CD4-positive, alpha-beta T cell treated with Interleukin-4 for 1 hour (primary cell): ENCODE results near the gene OGFR.
A peak's percentile ranks its signal among the peaks of the same experiment; 100 is the strongest.

Source experiments
- DNase-seq, 2 donors: peaks; one replicate each; pipeline ENCODE4 v3.0.0-alpha.2; 2020 to 2022

OGFR gene

DNA sequence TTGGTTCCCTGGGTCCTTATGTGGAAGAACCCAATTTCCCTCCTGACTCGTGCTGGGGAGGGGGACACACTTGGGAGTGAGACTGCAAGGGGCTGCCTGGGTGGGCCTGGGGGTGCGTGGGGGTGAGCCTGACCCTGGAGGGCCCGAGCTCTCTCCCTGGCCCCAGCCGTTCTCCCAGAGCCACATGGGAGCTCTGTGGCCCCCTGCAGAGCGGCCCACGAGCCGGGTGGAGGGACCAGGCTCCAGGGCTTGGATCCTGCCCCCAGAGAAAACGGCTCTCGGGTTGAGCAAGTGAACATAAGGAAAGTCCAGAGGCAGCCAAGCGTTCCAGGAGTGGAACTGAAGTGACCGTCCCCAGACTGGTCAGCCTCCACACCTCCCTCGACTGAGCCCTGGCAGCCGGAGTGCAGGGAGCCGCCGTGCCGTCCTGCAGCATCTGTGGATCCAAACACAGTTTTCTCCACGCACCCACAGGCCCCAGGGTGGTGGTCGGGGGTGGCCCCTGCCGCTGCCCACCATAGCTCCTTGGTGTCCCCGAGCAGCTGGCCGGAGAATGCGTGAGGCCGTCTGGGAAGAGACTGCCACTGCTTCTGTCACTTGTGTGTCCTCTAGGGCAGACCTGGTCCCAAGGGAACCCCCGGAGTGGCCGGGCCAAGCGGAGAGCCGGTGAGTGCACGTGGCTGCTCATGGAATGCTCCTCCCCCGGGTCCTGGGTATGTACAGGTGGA, 22.8 kb downstream of the OGFR start:
- DNase-seq, result no peak

DNA sequence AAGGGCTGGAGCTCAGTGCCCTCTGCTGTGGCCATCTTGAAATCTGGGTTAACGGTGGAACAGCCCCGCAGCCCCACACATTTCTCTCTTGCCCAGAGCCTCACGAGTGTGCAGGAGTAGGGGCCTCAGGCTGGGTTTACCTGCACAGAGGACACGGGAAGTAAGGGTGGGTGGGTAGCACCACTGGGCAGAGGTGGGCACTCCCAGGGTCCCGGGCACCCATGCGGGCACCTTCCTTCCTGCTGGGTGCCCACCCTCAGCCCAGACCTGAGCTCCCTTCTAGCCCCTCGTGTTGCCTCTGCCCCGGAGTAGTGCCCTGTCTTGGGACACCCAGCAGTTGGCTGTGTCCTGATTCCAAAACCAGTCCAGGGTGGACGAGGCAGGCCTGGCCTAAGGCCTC, 23.4 kb downstream of the OGFR start:
- no peak for DNase-seq

DNA sequence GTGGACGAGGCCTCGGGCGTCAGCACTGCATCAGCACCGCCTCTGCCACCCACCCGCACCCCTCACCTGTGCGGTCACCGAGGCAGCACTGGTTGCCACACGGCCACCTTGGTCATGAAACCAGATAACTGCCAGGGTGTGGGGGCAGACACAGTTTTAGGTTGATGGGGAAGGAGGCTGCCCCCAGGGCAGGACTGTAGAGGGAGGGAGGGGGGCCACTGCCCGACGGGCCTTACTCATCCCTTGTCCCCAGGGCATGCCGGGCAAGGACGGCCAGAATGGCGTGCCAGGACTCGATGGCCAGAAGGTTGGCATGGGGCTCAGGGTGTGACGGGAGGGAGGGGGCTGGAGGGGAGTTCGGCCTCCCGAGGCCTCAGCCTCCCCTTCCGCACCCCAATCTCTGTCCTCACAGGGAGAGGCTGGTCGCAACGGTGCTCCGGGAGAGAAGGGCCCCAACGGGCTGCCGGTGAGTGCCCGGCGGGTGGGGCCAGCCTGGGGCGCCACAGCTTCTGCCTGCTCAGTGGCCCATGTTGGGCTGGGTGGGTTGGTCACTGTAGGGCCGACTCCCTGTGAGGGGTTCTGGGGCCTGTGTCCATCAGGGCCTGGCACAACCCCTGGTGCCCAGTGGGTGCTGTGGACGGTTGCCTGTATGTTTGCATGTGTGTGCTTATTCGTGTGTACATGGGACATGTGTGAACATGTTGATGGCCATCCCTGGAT, 24.0 kb downstream of the OGFR start:
- no peak for DNase-seq

DNA sequence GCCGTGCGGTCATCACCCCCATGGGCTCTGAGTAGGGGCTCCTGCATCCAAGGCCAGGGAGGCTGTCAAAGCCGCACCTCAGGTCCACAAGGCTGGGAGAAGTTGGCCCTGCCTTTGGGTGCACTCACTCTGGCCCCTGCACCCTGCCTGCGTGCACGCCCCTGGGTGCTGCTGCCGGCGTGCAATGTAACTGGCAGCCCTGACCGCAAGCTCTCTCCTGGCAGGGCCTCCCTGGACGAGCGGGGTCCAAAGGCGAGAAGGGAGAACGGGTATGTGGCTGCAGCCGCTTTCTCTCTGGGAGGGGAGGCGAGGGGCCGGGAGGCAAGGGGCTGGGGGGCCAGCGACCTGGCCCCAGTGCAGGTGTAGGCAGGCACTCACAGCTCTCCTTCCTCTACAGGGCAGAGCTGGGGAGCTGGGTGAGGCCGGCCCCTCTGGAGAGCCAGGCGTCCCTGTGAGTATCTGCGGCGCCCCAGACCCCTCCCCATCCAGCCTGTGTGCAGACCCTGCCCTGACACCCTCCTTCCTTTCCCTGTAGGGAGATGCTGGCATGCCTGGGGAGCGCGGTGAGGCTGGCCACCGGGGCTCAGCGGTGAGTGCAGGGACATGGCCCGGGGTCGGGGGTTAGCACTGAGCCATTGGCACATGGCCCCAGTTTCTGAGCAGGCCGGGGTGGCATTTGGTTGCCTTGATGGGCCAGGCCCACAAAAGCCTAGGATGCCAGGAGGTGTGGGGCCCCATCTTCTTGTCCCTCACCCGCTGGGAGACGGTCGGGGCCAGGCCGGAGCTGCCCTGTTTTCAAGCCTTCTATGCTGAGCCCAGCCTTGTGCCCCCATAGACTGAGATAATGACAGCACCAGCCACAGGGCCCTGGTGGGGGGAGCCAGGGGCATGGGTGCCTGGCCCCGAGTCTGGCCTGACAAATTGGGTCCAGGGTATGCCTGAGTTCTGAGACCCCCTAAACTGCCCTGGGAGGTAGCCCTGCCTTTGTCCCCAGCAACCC, 24.9 kb downstream of the OGFR start:
- no peak for DNase-seq

DNA sequence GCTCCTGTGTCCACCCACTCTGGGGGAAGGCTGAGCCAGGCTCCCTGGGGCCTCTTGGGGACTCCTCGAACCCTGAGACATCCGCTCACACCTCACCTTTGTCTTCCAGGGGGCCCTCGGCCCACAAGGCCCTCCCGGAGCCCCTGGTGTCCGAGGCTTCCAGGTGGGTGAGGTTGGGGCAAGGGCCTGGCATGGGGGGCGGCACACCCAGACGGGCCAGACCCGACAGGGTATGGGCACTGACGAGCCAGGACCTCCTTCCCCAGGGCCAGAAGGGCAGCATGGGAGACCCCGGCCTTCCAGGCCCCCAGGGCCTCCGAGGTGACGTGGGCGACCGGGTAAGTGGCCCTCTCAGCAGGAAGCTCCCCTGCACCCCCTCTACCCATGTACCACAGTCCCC, 25.6 kb downstream of the OGFR start:
- DNase-seq, result no peak

DNA sequence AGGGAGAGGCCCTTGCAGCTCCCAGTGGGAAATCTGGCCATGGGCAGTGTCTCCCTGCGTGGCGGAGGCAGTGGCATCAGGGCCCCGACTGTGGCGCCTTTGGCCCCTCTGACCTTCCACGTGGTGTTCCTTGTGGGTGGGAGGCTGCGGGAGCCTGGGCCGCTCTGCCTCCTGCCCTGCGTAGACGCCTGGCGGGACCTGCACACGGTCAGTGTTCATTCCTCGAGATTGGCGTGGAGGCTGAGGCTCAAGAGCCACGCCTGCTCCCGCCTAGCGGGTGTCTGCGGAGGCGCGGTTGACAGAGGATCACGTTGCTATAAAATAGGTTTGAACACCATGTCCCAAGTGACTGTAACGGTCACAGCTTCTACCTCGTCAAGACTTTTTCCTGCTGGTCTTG, 26.2 kb downstream of the OGFR start:
- no peak for DNase-seq

DNA sequence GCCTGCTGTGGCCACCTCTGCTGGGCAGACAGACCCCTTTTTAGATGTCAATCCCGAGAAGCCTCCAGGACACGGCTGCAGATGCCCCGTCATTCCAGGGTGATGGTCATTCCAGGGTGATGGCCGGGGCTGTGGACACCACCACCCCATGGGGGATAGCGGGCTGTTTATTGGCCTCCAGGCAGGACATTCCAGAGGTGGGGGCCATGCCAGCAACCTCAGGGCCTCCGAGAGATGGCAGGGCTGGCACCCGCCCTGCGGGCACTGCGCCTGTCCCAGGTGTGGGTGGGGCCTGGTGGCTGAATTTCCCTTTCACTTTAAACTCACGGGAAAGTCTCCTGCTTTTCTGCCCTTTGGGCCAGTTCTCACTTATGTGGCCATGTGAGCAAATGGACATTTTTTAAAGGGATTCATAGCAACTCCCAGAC, 26.7 kb downstream of the OGFR start:
- no peak for DNase-seq

DNA sequence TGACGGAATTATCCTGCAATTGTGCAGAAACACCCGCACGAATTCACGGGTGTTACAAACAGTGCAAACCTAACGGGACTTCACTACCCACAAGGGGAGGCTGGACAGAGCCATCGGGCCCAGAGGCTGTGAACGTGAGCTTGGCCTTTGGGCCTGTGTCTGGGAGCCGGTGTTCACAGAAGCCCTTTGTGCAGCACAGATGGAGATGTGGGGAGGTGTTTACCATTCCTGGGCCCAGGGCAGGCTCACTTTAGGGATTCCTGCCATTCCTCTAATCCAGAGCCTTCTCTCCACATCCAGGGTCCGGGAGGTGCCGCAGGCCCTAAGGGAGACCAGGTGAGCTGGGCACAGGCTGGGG, 27.2 kb downstream of the OGFR start:
- no peak for DNase-seq

DNA sequence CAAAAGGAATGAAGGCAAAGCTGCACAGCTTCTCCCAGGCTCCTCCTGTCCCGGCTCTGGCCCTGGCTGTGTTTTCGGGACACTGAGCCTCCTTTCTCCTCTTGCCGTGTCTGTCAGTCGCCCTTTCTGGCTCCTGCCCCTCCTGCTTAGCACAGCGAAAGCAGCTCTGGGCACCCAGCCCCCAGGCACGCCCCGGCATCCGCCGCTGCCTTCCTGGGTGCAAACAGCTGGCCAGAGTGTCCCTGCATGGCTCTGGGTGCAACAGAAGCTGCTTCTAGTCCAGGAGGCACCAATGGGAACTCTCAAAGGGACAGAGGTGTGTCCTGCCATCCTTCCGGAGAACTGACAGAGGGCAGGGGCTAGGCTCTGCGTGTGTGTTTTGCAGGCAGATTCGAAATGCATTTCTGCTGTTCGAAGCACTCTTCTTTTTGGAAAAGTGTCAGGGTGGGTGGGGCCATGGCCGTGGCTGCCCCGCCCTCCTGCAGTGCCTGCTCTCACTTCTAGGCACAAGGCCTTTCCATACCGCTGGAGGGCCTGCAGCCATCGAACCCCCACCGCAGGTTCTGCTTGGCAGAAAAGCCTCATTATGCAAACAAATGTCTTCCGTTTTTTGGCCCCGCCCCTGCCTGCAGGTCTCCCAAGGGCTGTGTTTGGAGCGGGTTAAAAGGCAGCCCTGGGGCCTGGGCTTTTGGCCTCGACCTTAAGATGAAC, 27.7 kb downstream of the OGFR start:
- peak; percentile 30 to 78 for DNase-seq

DNA sequence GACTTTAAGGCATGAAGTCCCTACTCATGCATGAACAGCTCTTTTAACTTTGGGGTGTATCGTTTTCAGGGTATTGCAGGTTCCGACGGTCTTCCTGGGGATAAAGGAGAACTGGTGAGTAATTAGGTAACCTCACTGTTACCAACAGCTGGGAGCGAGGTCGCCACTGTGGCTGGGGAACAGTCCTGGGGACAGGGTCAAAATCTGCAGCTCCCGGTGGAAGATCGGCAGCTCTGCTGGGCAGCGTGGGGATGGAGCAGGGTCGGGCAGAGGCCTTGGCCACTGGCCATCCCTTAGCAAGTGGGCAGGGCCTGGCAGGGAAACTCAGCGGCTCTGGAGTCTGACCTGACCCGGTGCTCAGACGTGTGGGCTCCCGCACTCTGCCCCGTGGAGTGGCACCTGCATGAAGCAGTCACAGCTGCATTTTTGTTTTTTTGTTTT, 28.3 kb downstream of the OGFR start:
- DNase-seq, result no peak

DNA sequence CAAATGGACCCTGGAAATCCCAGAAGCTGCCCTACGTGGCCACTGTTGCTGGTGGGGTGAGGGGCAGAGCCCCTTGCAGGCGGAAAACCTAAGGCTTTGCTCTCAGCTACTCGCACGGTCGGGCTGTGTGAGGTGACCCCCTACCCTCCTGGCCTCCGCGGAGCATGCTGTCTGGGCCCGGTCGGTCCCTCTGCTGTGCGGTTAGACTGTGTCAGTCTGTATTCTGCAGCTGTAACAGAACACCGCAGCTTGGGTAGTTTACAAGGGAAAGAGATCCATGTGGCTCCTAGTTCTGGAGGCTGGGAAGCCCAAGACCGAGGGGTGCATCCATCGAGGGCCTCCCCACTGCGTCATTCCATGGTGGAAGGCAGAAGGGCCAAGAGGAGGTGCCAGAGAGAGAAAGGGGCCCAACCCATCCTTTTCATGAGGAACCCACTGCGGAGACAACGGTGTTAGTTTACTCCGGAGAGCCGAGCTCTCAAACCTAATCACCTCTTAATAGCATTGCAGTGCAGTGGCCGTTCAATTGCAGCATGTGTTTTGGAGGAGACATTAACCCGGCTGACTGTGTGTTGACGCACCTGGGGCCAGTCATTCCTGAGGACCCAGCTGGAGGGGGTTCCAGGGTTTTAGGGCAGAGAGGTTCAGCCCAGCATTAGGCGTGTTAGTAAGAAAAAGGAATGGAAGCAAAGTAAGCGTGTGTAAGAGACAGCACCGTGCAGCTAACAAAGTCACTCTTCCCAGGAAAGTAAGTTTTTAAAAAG, 30.5 kb downstream of the OGFR start:
- DNase-seq, result no peak

DNA sequence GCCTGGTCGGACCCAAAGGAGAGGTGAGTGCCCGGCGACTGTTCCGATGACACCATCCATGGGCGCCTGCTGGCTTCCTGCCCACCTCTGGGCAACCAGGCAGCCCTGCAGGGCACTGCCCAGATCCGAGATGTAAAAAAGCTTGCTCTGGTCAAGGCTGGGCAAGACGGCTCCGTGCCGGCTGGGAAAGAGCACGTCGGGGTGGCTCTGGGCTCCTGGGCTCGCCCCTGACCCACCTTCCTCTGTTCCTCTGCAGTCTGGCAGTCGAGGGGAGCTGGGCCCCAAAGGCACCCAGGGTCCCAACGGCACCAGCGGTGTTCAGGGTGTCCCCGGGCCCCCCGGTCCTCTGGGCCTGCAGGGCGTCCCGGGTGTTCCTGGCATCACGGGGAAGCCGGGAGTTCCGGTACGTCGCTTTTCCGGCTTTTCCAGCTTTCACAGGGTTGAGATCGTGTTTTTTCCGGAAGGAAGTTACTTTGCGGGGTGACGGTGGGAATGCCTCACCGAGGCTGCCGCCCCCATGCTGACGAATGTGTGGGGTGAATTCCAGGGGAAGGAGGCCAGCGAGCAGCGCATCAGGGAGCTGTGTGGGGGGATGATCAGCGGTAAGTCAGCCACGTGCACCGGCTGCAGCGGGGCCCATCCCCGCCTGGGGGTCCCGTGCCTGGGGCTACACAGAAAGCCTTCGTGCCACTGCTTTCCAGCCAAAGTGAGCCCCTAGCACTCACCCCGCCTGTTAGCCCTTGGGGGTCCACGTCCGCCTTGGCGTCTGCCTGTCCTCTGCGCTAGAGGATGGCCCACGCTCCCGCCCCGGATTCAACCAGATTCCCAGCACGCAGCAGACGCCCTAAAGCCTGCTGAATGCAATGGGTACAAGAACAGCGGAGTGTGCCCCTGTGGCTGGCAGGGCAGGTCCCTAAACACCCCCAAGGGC, 31.6 kb downstream of the OGFR start:
- no peak for DNase-seq

DNA sequence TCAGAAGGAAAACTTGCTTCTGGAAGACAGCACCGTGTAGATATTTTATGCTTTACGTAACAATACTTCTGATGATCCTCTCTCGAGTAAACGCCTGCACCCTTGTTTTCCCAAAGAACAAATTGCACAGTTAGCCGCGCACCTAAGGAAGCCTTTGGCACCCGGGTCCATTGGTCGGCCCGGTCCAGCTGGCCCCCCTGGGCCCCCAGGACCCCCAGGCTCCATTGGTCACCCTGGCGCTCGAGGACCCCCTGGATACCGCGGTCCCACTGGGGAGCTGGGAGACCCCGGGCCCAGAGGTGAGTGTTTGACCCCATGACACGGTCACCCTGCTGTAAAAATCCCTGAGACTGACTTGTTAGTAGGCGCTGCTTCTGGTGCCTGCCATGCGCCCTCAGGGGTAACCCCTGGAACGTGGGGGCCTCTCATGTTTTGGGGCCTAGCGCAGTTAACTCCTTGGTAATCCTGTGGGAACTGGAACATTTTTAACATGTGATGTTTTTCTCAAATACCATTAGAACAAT, 32.4 kb downstream of the OGFR start:
- no peak for DNase-seq

DNA sequence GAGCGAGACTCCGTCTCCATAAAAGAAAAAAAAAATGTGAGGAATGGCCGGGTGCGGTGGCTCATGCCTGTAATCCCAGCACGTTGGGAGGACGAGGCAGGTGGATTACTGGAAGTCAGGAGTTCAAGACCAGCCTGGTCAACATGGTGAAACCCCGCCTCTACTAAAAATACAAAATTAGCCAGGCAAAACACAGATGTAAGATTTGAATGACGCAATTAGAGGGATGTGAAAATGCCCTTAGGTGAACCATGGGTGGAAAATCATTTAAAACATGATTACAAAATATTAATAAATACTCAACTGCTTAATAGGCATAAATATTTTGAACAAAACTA, 33.1 kb downstream of the OGFR start:
- DNase-seq, result no peak

DNA sequence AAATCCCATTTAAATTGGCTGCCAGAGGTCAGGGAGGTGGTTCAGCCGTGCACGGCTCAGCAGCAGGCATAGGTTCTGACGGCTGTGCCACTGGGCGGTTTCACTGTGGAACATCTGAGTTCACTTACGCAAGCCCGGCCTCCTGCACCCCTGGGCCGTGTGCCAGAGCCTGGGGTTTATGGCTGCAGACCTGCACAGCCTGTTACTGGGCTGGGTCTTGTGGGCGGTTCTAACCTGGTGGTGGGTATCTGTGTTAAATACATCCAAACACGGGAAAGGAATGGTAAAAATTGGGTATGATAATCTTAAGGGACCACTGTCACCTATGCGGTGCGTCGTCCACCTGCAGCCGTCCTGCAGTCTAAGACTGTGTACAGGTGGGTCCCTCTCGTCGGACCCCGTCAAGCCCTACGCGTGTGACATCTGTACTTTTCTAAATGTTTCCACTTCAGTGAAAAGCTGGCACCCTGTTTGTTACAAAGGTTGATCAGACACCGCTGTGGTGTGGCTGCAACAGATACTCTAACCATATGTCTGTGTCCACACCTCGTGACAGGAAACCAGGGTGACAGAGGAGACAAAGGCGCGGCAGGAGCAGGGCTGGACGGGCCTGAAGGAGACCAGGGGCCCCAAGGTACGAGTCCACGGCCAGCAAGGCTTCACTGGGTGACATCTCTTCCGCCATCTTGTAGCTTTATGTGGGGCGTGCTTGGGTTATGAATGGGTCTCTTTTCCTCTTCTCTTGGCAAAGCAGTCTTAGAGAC, 33.7 kb downstream of the OGFR start:
- peak in 1 of 2 donors; percentile 40 for DNase-seq

DNA sequence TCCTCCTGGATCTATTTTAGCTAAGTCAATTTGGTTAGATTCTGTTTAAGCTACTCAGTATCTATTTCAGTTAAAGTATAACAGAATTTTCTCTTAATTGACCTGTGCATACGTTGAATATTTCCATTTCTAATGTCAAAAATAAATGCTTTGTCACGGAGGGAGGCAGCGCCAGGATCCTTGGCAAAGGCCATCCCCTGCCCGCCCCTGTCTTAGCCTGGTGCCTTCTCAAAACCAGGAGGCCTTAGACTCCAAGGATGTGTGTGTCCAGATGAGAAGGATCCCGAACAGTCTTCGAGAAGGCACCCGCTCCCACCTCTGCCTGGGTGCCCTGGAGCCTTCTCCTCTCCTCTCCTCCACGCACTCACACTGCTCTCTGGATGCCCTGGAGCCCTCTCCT, 34.6 kb downstream of the OGFR start:
- DNase-seq, result no peak

DNA sequence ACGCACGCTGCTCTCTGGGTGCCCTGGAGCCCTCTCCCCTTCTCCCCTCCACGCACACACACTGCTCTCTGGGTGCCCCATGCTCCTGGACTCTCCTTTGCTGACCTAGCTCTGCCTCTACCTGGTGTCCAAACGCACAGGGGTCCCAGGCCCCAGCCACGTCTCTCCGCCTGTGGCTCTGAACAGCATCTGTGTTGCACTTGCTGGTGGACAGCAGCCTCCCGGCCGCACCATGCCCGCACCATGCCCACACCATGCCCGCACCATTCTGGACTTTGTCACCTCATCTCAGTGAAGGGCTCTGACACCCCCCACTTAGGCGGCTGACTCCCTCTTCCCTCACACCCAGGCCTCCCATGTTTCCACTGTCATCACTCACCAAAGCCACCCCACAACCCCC, 35.2 kb downstream of the OGFR start:
- DNase-seq, result no peak

DNA sequence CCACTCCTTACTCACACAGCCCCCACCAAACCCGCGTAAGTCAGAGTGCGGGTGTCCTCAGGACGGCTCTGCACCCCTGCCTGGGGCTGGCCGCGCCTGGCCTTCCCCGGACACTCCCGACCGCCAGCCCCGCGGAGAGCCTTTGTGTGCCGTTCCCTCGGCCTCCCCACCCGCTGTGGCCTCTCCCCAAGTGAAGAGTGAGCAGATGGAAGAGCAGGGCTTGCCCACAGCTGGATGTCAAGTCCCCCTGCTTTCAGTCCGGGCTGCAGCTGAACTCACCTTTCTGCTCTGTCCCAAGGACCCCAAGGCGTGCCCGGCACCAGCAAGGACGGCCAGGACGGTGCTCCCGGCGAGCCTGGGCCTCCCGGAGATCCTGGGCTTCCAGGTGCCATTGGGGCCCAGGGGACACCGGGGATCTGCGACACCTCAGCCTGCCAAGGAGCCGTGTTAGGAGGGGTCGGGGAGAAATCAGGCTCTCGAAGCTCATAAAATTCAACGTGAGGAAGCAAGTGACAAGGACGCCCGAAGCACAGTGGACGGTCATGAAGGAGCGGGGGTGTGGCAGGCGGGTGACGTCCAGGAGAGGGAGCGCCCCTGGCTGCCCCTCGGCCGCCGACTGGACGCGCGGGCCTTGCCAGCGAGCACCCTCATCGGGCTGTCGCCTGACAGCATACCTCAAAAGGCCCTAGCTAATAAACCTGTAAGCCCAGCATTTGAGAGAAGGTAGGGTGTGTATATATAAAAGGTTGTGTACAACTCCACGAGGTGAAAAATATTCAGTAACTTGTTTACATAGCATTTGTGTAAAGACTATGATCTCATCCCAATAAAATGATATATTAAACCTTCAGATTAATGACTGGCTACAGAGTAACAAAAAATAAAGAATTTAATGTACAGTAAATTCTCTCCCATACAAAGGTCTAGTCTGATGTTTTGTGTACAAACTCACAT, 35.9 kb downstream of the OGFR start:
- DNase-seq, result no peak
